Immature natural killer cell (primary cell): ENCODE results near the gene BCL2. TPM values are rescaled to one million over a fixed set of nuclear protein-coding genes. Genes with fewer than 3 reads are reported as not detected.

Experiments used
- DNase-seq, 3 donors: peaks; one replicate each; pipeline ENCODE4 v3.0.0; 2022; ENCODE audit warnings: mixed read lengths in 1 of 3
- H3K27ac Mint-ChIP-seq, 6 donors: one replicate each; pipeline ENCODE4 v1.8.0; 2020; ENCODE audit warnings: mixed read lengths in 6 of 6, mild to moderate bottlenecking in 5 of 6, inconsistent platforms in 4 of 6, moderate library complexity in 3 of 6
- H3K27me3 Mint-ChIP-seq, 3 donors: one replicate each; pipeline ENCODE4 v1.8.0; 2020 to 2021; ENCODE audit warnings: low read depth in 3 of 3, mild to moderate bottlenecking in 3 of 3, mixed read lengths in 3 of 3, moderate library complexity in 3 of 3, inconsistent platforms in 1 of 3
- H3K36me3 Mint-ChIP-seq, 3 donors: one replicate each; pipeline ENCODE4 v1.8.0; 2020; ENCODE audit warnings: mixed read lengths in 3 of 3, inconsistent platforms in 2 of 3, mild to moderate bottlenecking in 2 of 3
- H3K4me1 Mint-ChIP-seq, 2 donors: one replicate each; pipeline ENCODE4 v1.8.0; 2020; ENCODE audit warnings: inconsistent platforms in 2 of 2, mild to moderate bottlenecking in 2 of 2, mixed read lengths in 2 of 2, moderate library complexity in 1 of 2
- H3K4me3 Mint-ChIP-seq, 5 donors: one replicate each; pipeline ENCODE4 v1.8.0; 2020; ENCODE audit warnings: mild to moderate bottlenecking in 5 of 5, mixed read lengths in 5 of 5, inconsistent platforms in 3 of 5, moderate library complexity in 3 of 5
- H3K9me3 Mint-ChIP-seq, 6 donors: one replicate each; pipeline ENCODE4 v1.8.0; 2020; ENCODE audit warnings: mild to moderate bottlenecking in 6 of 6, mixed read lengths in 6 of 6, inconsistent platforms in 4 of 6, moderate library complexity in 3 of 6
- polyA plus RNA-seq, 3 donors: library from polyadenylated mRNA; unstranded; fragments of 300-500 nt; fragmentation: Illumina TruSeq; gene quantifications; one replicate each; pipeline ENCODE4 v1.2.3, GENCODE V29; 2021

The BCL2 gene
- polyA plus RNA-seq, 3 donors from 2014 or later, result 5.1 to 8.0 (median 5.7) TPM

DNA sequence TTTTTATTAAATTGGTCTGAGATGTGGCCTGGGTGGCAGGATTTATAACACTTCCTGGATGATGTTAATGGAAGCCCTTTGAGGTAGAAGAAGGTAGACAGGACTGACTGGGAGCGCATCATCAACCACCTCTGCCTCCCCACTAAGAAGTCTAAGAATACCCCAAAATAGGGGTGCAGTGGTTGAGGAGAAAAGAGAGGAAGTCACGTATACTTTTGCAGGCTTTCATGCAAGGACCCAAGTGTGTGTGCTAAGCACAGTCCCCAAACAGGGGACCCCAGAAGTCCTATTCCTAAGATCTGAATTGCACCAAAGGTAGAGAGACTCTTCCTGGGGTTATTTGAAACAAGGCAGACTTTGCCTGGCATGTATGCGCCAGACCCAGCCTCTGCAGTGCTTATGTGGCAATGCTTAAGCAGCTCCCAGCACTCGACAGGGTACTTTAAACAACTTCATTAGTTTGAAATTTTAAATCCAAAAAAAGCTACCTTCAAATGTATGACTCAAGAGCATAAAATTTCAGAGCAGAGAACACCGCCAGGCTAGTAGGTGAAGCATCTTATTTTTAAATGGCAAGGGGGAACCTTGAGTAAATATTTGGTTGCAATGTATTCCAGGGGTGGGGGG lies 35.3 kb downstream of the BCL2 start:
- Mint-ChIP-seq H3K27me3 (peaks cover 0 to 2% (median 2%) of the 10 kb centered on the region in 3 donors), H3K36me3 (peaks cover 13 to 21% (median 18%) of the 10 kb centered on the region in 3 donors), H3K4me1 (no peaks in the 10 kb centered on the region), H3K27ac (no peak overlapping the region), H3K9me3 (no peaks in the 10 kb centered on the region), H3K4me3 (no peak overlapping the region)
- no peak for DNase-seq

DNA sequence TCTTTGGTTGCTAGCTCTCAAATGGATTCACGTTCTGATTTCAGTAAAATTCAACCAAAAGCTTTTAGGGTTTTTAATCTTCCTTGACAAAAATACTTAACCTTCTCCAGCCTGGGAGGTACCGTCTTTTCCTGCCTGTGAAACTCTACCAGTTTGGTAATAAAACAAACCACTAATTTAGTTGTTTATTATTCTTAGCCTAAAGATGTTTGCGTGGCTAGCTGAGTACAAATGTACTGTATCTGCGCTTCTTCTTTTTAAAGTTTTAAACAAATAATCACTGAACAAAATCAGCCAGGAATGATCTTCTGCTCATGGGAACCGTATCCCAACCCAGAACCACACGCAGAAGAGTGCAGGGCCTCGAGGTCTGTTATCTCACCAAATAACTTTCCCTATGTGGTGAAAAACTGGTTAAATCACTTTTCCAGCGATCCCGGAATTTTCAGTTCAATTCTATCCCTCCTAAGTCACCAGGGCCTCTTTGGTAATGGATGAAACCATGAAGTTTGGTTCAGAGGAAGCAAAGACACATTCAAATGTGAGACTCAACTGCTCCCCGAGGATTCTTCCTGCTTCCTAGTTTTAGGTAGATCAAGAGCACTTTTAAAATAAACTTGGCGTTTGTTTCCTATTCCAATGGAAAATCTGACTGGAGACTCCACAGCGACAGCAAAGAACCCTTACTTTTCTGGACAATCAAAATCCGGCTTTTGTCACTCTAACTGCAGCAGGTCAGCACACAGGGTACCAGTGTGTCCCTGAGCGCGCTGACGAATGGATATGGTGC lies 36.1 kb downstream of the BCL2 start:
- Mint-ChIP-seq H3K4me1 (peaks cover 2 to 4% of the 10 kb centered on the region in 2 donors), H3K36me3 (peaks cover 13 to 23% (median 18%) of the 10 kb centered on the region in 3 donors), H3K4me3 (no peak overlapping the region), H3K27ac (no peak overlapping the region), H3K9me3 (no peaks in the 10 kb centered on the region), H3K27me3 (peaks cover 0 to 2% (median 2%) of the 10 kb centered on the region in 3 donors)
- DNase-seq, result no peak

DNA sequence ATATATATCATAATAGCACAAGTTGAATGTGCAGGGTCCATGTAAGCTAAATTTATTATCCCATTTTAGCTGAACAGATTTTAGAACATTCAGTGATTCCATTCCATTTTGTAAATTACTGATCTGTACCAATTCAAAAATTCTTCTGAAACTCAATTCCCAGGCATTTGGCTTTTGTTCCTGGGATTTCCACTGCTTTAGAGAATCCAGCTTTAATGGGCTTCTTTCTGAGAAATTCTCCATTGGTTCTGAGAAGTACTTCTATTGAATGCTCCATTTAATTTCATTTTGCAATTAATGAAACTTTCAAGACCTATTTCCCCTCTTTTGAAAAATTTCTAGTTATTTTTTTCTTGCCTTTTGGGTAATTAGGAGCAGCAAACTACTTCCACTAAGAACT lies 36.8 kb downstream of the BCL2 start:
- Mint-ChIP-seq H3K4me1 (peaks cover 9 to 10% of the 10 kb centered on the region in 2 donors), H3K27ac (no peak overlapping the region), H3K27me3 (peaks cover 0 to 2% (median 2%) of the 10 kb centered on the region in 3 donors), H3K9me3 (no peaks in the 10 kb centered on the region), H3K4me3 (no peak overlapping the region), H3K36me3 (peaks cover 13 to 27% (median 18%) of the 10 kb centered on the region in 3 donors)
- no peak for DNase-seq

DNA sequence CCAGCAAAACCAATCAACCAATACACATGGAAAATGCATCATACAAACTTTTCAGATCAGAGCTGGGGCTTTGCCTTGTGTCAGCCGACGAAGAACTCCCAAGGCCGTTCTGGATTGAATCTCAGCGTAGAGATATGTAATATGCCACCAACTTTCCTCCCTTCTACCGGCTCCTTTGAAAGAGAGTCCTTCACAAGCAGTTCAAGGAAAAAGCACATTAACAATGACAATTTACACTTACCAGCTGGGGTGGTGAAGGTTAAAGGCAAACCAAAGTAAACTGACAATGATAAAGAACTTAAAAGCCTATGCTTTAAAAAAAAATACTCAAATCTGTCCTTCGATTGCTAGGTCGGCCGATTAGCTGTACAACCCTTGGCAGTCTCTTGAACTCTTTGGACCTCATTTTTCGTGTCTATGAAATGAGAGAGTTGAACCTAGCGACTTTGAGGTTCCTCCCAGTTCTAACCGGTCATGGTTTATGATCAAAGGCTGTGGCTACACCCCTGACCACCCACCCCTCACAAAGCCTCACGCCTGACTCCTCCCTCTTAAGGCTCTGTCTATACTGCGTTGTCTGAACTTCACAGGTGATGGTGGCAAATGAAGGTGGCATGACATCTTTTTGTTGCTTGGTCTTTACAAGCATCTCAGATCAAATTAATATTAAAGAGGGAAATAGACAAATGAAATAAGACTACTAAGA lies 46.2 kb downstream of the BCL2 start:
- Mint-ChIP-seq H3K9me3 (no peaks in the 10 kb centered on the region), H3K4me1 (peaks cover 37 to 51% of the 10 kb centered on the region in 2 donors), H3K27ac (peak overlapping the region in 4 of 6 donors; percentile 1 to 81 (median 58)), H3K27me3 (no peaks in the 10 kb centered on the region), H3K36me3 (peaks cover 0 to 11% (median 10%) of the 10 kb centered on the region in 3 donors), H3K4me3 (peak overlapping the region in 3 of 5 donors; percentile 3 to 37 (median 25))
- peak in 2 of 3 donors; percentile 23 to 25 for DNase-seq

DNA sequence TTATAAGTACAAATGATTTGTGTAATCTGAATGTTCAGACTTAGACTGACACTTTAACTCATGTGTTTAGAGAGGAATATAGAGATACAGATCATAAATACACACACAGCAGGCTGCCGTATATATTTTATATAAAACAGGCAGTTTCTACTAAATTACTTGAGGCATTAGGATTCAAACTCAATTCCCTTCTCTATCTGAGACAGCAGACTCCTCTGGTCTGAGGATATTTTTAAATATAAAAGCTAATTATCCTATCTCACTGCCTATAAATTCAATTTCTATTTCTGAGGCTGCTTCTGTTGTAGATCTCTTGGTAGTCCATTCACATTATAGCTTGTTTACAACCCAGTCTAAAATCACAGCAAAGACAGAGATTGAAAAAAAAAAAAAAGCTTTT lies 46.9 kb downstream of the BCL2 start:
- no peaks in the 10 kb centered on the region for H3K27me3 Mint-ChIP-seq
- H3K27ac Mint-ChIP-seq, result no peak overlapping the region
- H3K4me1 Mint-ChIP-seq, result peaks cover 40 to 52% of the 10 kb centered on the region in 2 donors
- H3K9me3 Mint-ChIP-seq, result no peaks in the 10 kb centered on the region
- no peak for DNase-seq
- no peak overlapping the region for H3K4me3 Mint-ChIP-seq
- H3K36me3 Mint-ChIP-seq, result peaks cover 0 to 11% (median 8%) of the 10 kb centered on the region in 3 donors

DNA sequence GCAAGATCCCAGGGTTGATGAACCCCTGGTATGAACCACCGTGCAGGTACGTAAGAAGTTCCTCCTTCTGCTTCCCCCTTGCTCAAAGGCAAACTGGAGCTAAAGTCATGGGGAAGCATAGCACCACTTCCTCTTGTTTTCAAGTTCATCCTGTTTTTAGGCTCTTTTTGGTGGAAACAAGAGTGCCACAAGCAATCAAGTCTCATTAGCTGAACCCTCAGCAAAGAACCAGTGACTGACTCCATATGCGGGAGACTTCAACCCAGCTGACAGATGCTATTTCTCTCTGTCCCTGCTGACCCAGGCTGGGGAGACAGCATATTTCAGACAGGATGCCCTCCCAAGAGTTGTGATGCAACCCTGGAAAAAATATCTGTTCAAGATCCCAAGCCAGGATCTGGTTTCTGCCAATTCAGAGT lies 47.7 kb downstream of the BCL2 start:
- DNase-seq, result no peak
- H3K27me3 Mint-ChIP-seq, result no peaks in the 10 kb centered on the region
- peaks cover 0 to 6% (median 5%) of the 10 kb centered on the region in 3 donors for H3K36me3 Mint-ChIP-seq
- peak overlapping the region in 3 of 6 donors; percentile 28 to 53 (median 36) for H3K27ac Mint-ChIP-seq
- H3K9me3 Mint-ChIP-seq, result no peaks in the 10 kb centered on the region
- no peak overlapping the region for H3K4me3 Mint-ChIP-seq
- H3K4me1 Mint-ChIP-seq, result peaks cover 45 to 57% of the 10 kb centered on the region in 2 donors

DNA sequence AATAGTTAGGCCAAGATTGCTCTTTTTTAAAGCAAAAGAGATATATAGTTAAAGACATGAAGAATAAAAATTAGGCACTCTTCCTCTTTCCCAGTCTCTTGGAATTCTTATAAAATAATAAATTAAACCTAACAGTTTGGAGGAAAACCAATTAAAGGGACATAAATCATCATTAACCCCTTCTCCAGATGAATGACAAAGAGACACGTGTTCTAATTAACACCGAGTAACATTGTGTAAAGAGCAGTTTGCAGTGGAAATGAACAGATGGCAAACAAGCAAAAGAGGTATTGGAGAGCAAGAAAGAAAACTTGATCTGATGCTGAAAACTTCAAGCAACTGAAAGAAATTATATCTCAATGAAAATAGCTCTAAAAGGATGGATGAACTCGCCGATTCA lies 48.4 kb downstream of the BCL2 start:
- peaks cover 0 to 3% (median 3%) of the 10 kb centered on the region in 3 donors for H3K36me3 Mint-ChIP-seq
- H3K27me3 Mint-ChIP-seq, result peaks cover 0 to 2% (median 0%) of the 10 kb centered on the region in 3 donors
- H3K9me3 Mint-ChIP-seq, result no peaks in the 10 kb centered on the region
- peaks cover 49 to 60% of the 10 kb centered on the region in 2 donors for H3K4me1 Mint-ChIP-seq
- H3K27ac Mint-ChIP-seq, result peak overlapping the region in 2 of 6 donors; percentile 30 to 36
- no peak for DNase-seq
- no peak overlapping the region for H3K4me3 Mint-ChIP-seq

DNA sequence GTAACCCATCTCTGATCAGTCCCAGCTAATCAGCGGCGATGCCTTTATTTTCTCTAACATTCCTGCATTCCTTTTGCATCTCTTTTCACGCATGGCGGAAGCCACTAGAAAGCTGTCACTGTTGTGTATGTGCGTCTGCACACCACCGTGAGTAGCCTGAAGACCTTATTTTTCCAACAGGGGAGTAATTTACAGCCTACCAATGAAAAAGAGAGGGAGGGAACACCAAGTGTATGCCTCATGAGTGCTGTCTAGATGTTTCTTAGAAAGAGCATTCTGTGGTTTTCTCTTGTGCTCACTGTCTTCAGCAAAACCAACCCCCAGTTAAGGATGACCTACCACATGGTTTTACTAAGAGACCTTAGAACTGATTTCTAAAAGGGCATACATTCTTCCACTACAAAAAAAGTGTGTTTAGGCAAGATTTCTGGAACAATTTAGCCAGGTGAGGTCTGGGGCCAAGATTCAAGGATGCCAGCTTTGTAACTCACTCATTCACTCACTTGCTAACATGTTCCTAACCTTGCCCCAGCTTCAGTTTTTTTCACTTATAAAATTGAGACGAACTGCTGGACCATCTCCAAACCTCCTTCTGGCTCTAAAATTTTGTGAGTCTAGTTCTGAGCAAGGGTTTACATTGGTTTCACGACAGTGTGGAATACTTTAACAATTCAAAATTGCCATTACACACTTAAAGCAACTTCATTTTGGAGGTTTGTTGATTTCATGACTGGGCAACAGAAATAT lies 51.4 kb downstream of the BCL2 start:
- Mint-ChIP-seq H3K27me3 (peaks cover 0 to 2% (median 0%) of the 10 kb centered on the region in 3 donors), H3K9me3 (no peaks in the 10 kb centered on the region), H3K4me1 (peaks cover 34 to 46% of the 10 kb centered on the region in 2 donors), H3K36me3 (peaks cover 0 to 3% (median under 1%) of the 10 kb centered on the region in 3 donors), H3K4me3 (peak overlapping the region in 3 of 5 donors; percentile 41 to 68 (median 63)), H3K27ac (peak overlapping the region; percentile 36 to 80 (median 57))
- no peak for DNase-seq

DNA sequence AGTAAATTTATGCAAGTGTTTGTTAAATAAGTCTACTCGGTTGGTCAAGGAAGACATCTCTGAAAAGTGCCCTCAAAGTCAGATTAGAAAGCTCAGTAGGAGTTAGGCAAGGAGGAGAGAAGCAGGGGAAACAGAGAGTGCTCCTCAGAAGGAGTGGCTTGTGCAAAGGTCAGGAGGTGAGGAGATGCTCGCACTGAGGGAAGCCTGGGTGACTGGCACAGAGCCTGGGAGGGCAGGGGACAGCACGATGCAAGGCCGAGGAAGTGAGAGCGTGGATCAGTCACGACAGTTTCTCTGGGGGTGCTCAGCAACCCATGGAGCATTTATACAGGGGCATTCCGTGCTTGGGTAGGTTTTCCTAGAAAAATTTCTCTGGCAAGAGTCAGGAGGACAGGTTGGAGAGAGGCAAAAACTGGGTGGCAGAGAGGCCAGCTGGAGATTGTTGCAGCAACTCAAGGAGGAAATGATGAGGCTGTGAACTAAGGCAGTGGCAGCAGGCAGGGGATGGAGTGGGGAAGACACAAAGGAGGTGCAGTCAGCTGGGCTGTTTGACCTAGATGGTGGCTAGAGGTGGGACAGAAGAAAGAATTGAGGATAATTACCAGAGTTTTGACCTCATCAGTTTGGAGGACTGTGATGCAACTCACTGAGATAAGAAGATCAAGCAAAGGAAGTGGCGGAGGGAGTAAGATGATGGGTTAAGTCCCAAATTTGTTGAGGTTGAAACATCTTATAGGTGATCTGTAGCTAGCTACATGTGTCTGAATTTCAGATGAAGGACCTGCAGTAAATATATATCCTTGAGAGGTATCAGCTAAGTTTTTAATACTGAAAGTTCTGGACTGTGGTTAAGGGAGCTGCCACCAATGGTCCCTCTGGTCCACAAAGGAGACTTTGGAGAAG lies 52.4 kb downstream of the BCL2 start:
- Mint-ChIP-seq H3K27ac (peak overlapping the region; percentile 8 to 80 (median 74)), H3K9me3 (no peaks in the 10 kb centered on the region), H3K27me3 (peaks cover 0 to 2% (median 0%) of the 10 kb centered on the region in 3 donors), H3K4me1 (peaks cover 33 to 36% of the 10 kb centered on the region in 2 donors), H3K36me3 (peaks cover 0 to 3% (median 0%) of the 10 kb centered on the region in 3 donors), H3K4me3 (peak overlapping the region; percentile 23 to 72 (median 51))
- no peak for DNase-seq

DNA sequence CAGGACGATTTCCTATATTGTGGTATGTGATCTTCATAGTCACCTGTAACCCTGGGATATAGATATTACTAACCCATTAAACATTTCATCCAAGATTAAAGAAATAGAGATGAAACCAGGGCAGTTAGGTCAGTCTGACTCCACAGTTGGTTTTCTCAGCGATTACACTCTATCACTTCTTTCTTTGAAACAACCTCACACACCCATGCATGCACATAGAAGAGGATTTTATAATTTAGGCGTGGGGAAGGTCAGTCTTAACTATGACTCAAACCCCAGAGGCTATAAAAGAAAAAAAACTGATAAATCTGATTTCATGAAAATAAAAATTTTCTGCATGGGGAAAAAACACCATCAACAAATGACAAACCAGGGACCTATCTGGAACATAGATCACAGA lies 54.2 kb downstream of the BCL2 start:
- Mint-ChIP-seq H3K9me3 (no peaks in the 10 kb centered on the region), H3K4me1 (peaks cover 31 to 32% of the 10 kb centered on the region in 2 donors), H3K36me3 (peaks cover 0 to 3% (median 0%) of the 10 kb centered on the region in 3 donors), H3K4me3 (no peak overlapping the region), H3K27me3 (peaks cover 0 to 2% (median 0%) of the 10 kb centered on the region in 3 donors), H3K27ac (no peak overlapping the region)
- no peak for DNase-seq

DNA sequence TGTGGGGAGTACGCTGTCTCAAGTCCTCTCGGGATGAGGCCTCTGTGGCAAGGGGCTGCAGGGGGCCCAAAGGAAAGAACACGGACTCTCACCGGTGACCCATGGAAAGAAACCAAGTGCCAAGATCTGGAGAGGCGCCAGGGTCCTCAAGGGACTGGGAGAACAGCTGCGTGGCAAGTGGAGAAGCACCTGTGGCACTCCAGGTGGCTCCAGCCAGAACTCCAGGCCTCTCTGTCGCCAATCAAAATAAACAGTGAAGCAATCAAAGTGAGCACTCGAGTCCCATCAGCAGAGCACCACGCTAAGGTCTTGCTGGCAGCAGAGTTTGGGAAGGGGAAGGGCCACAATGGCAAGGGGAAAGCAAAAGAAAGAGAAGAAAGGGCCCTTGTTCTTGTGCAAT lies 54.7 kb downstream of the BCL2 start:
- no peak for DNase-seq
- H3K27me3 Mint-ChIP-seq, result peaks cover 0 to 2% (median 0%) of the 10 kb centered on the region in 3 donors
- H3K36me3 Mint-ChIP-seq, result peaks cover 0 to 3% (median 0%) of the 10 kb centered on the region in 3 donors
- H3K4me3 Mint-ChIP-seq, result no peak overlapping the region
- no peaks in the 10 kb centered on the region for H3K9me3 Mint-ChIP-seq
- peaks cover 31 to 34% of the 10 kb centered on the region in 2 donors for H3K4me1 Mint-ChIP-seq
- no peak overlapping the region for H3K27ac Mint-ChIP-seq

DNA sequence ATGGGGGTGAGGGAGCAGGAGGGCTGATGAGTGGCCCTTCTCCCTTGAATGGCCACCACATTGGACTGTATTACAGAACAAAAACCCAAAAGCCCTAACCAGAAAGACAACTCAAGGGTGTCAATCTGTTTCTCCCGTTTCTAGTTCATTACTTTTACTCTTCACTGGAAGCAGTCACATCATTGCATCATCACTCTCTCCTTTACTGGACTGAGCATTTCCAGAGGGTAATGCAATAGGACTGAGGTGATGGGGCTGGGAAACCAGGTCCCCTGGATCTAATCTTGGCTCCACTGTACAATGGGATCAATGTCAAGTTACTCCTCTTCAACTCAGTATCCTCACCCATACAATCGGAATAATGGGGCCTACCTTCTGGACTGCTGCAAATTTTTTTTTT lies 56.1 kb downstream of the BCL2 start:
- H3K9me3 Mint-ChIP-seq, result no peaks in the 10 kb centered on the region
- peaks cover 0 to 2% (median 0%) of the 10 kb centered on the region in 3 donors for H3K27me3 Mint-ChIP-seq
- no peak for DNase-seq
- H3K36me3 Mint-ChIP-seq, result peaks cover 0 to 6% (median 5%) of the 10 kb centered on the region in 3 donors
- H3K4me1 Mint-ChIP-seq, result peaks cover 32 to 39% of the 10 kb centered on the region in 2 donors
- no peak overlapping the region for H3K4me3 Mint-ChIP-seq
- H3K27ac Mint-ChIP-seq, result no peak overlapping the region
